ENCODE data around the gene PDGFB.

- TF ChIP-seq REST (IDR thresholded peaks at IDR 0.05; ENCODE audit: insufficient read depth in 1 of 2, low read depth in 2 of 2, low read length in 2 of 2): no peak
- TF ChIP-seq POLR2AphosphoS5 (IDR thresholded peaks at IDR 0.05; ENCODE audit: low read depth, low read length): no peak
- no peak for TF ChIP-seq SIN3A (IDR thresholded peaks at IDR 0.05; ENCODE audit: borderline replicate concordance, insufficient read depth, low read length)
These were observed 46.0 kb upstream of the PDGFB start for GRCh38 chr22:39290724-39291161.
